ENCODE measurements around the gene FLAD1. TPM values are rescaled to one million over a fixed set of nuclear protein-coding genes. Genes with fewer than 3 reads are reported as not detected.

Gene FLAD1
- total and polyA plus RNA-seq, 4 donors, result 10.9 to 37.0 (median 30.6) TPM

GRCh38 chr1:154951901-154952657 lies 31.1 kb upstream of the FLAD1 start:
- Histone ChIP-seq H3K4me1 (ENCODE audit: control insufficient read depth in 5 of 5, insufficient read depth in 5 of 5, low read length in 5 of 5) (peaks cover 7 to 24% (median 19%) of the 10 kb centered on the region in 5 donors), H3K27me3 (ENCODE audit: control insufficient read depth in 3 of 3, insufficient read depth in 3 of 3, low read length in 2 of 3) (no peaks in the 10 kb centered on the region), H3K9me3 (ENCODE audit: control insufficient read depth in 4 of 4, insufficient read depth in 3 of 4, low read length in 3 of 4) (no peaks in the 10 kb centered on the region), H3K9ac (ENCODE audit: insufficient read depth in 1 of 2, low read length in 2 of 2) (no peak overlapping the region), H3K36me3 (ENCODE audit: control insufficient read depth in 4 of 4, insufficient read depth in 4 of 4, low read length in 4 of 4) (peaks cover 0 to 25% (median 9%) of the 10 kb centered on the region in 4 donors), H3K4me3 (no peak overlapping the region), H3K27ac (ENCODE audit: low read depth in 1 of 2, low read length in 1 of 2) (no peak overlapping the region)
- no peak for DNase-seq
- no peak for ATAC-seq (ENCODE audit: insufficient read depth, low FRiP score)
- WGBS, 2 donors, result 46 to 67% methylated on average over 15 of the region's 15 CpGs
- no peak for TF ChIP-seq CTCF (IDR thresholded peaks at IDR 0.05; ENCODE audit: control extremely low read depth, extremely low read depth)

DNA sequence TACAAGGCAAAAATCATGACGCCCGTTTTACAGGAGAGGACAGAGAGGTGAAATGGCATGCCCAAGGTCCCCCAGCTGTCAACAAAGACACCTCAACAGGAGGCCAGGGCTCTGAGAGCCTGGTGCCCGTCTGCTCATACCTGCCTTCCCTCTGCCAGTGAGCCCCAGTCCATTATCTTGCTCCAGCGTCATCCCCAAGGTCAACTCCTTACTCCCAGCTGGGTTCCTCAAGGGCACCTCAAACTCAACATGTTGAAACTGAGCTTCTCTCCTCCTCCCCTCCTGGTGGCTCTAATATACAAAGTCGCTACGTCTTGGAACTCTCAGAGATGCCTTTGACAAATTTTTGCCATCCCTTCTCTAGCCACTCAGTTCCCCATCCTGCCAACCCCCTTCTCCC lies 30.5 kb upstream of the FLAD1 start:
- no peak for TF ChIP-seq CTCF (IDR thresholded peaks at IDR 0.05; ENCODE audit: control extremely low read depth, extremely low read depth)
- Histone ChIP-seq H3K27ac (ENCODE audit: low read depth in 1 of 2, low read length in 1 of 2) (no peak overlapping the region), H3K4me3 (no peak overlapping the region), H3K27me3 (ENCODE audit: control insufficient read depth in 3 of 3, insufficient read depth in 3 of 3, low read length in 2 of 3) (no peaks in the 10 kb centered on the region), H3K9me3 (ENCODE audit: control insufficient read depth in 4 of 4, insufficient read depth in 3 of 4, low read length in 3 of 4) (no peaks in the 10 kb centered on the region), H3K36me3 (ENCODE audit: control insufficient read depth in 4 of 4, insufficient read depth in 4 of 4, low read length in 4 of 4) (peaks cover 0 to 20% (median 6%) of the 10 kb centered on the region in 4 donors), H3K9ac (ENCODE audit: insufficient read depth in 1 of 2, low read length in 2 of 2) (no peak overlapping the region), H3K4me1 (ENCODE audit: control insufficient read depth in 5 of 5, insufficient read depth in 5 of 5, low read length in 5 of 5) (peaks cover 7 to 27% (median 19%) of the 10 kb centered on the region in 5 donors)
- ATAC-seq (ENCODE audit: insufficient read depth, low FRiP score) (no peak), DNase-seq (no peak)
- 84 to 85% methylated on average over 6 of the region's 6 CpGs for WGBS, 2 donors

DNA sequence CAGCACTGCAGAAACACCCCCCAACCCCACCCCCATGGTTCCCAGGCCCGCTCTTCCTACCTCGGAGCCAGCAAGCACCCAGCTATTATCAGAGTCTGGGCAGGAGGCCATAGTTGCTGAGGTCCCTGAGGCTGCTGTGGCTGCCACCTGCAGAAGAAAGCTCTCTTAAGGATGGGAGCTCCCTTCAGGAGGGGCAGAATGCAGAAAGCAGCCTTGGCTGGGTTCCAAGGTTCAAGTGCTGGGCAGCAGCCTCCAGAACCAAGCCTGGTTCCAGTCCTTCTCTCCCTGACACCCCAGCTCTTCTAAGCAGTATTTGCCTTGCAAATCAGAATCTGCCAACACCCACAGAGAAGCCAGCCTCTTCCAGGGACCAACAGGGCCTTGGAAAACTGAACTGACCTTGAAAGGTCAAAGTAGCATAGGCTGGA lies 29.5 kb upstream of the FLAD1 start:
- DNase-seq, result no peak

More for the DNA sequence above, 29.5 kb upstream of the FLAD1 start:
- H3K9me3 ChIP-seq (ENCODE audit: control insufficient read depth in 4 of 4, insufficient read depth in 3 of 4, low read length in 3 of 4), result no peaks in the 10 kb centered on the region
- peaks cover 0 to 14% (median 5%) of the 10 kb centered on the region in 4 donors for H3K36me3 ChIP-seq (ENCODE audit: control insufficient read depth in 4 of 4, insufficient read depth in 4 of 4, low read length in 4 of 4)
- H3K27ac ChIP-seq (ENCODE audit: low read depth in 1 of 2, low read length in 1 of 2), result no peak overlapping the region
- ATAC-seq (ENCODE audit: insufficient read depth, low FRiP score), result no peak
- 72 to 73% methylated on average over 2 of the region's 2 CpGs for WGBS, 2 donors
- peaks cover 7 to 27% (median 19%) of the 10 kb centered on the region in 5 donors for H3K4me1 ChIP-seq (ENCODE audit: control insufficient read depth in 5 of 5, insufficient read depth in 5 of 5, low read length in 5 of 5)
- H3K27me3 ChIP-seq (ENCODE audit: control insufficient read depth in 3 of 3, insufficient read depth in 3 of 3, low read length in 2 of 3), result no peaks in the 10 kb centered on the region
- no peak overlapping the region for H3K9ac ChIP-seq (ENCODE audit: insufficient read depth in 1 of 2, low read length in 2 of 2)
- no peak for TF ChIP-seq CTCF (IDR thresholded peaks at IDR 0.05; ENCODE audit: control extremely low read depth, extremely low read depth)
- no peak overlapping the region for H3K4me3 ChIP-seq
